Epidermal melanocyte (primary cell): Measurements from ENCODE around the gene SEMA4D.
A peak's percentile ranks its signal among the peaks of the same experiment; 100 is the strongest.

Experiments used
- DNase-seq: peaks from one replicate; pipeline ENCODE4 v3.0.0; 2011; ENCODE audit warnings: low spot score; ENCODE audit not compliant: insufficient read length

The SEMA4D gene

DNA sequence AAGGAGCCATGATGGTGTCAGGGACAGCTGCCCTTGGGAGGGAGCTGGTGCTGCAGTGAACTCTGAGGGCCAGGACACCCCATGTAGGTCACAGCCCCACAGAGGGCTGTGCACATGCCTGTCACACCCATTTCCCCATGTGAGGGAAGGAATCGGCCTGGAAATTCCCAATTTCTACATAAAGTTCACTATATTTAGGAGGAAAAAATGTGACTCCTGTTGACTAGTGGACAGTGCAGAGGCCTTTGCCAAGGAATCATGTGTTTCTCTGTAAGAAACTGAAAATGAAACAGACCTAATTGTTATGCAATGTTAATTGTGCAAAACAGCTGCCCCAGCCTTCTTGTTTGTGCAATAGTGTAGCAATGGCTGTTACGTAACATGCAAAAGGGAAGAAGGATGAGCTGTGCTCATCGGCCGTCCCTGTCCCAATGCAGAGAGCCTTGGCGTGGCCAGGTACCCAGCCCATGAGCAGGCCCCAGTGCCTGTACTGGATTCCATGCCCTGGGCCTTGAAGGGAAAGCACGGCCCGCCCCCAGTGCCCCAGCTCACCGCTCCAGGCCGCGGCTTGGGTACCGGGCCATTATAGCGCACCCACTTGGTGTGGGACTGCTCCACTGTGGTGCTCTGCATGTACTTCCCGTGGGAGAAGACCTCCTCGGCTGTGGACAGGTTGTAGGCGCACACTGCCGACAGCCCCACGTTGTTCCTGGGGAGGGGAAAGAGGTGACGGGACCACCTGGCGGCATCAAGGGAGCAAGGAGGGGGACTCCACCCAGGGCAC, 109.6 kb downstream of the SEMA4D start:
- DNase-seq, result peak; percentile 64

DNA sequence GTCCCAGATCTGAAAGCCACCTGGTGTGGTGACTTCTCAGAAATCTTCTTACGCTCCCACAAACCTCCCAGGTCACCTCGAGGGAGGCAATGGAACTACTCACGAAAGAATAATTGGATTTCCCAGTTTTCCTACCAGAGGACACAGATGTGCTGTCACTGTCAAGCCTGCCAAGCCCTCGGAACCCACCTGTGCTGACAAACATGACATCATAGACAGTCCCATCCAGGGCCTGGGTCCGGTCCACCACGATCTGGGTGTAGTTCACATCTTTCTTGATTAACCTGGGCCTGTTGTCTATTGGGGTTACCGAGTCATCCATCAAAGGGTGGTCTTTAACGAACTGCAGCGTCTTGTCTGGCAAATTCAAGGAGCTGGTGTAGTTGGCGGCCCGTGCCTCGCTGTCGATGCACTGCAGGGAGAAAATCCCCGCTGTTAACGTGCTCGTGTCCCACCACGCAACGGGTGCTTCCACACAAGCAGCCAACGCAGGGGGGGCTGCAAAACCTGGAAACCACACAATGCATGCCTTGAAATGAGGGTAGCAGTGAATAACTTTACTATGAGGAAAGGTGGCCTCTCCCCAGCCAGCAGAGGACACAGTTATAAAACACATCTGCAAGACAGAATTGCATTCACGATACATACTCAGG, 110.6 kb downstream of the SEMA4D start:
- DNase-seq, result no peak

DNA sequence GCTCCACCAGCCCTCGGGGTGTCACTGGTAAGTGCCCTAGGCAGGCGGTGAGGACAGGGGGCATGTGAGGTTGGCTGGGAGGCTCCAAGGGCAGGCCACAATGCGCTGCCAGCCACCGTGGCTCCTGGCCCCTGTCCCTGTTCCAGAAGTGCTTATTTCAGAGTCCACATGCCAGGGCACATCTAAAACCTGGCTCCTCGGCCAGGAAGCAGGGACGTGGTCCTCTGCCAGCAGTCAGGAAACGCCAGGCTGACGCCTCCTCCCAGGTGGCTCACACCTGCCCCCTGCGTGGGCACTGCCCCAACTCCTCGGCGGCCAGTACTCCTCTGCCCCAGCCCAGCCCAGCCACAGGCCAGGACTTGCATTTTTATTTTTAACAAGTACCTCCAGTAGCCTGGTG, 111.1 kb downstream of the SEMA4D start:
- DNase-seq, result no peak

DNA sequence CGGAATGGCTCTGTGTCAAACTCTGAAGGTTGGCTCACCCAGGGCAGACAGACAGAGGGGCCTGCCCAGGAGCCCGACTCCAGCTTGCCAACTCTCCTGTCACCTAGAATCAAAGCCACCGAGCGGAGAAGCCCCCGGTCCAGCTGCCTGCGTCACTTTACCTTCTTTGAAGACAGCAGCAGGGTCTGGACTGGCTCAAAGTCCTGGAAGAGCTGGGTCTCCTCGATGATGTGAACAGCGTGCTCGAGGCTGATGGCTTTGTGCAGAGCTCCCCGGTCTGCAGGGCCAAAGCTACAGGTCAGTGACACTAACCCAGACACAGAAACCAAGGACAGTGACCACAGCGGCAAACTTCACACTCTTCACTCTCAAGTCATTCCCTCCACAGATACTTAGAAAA, 111.7 kb downstream of the SEMA4D start:
- no peak for DNase-seq

DNA sequence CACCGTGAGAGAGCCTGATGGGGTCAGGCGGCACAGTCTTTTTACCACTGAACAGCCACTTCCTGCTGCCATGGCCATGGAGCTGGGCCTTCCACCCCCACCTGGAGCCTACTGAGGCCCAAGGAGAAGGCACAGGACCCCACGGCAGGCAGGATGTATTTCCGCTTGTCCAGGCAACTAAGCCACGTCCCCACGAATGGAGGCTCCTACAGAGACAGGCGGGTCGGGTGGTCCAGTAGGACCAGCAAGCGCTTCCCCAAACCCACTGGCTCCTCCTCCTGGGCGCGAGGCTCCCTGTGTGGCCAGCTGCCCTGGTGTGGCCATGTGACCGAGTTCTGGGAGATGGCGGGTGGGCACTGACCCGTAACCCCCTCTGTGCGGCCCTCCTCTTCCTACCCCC, 113.1 kb downstream of the SEMA4D start:
- DNase-seq, result no peak

DNA sequence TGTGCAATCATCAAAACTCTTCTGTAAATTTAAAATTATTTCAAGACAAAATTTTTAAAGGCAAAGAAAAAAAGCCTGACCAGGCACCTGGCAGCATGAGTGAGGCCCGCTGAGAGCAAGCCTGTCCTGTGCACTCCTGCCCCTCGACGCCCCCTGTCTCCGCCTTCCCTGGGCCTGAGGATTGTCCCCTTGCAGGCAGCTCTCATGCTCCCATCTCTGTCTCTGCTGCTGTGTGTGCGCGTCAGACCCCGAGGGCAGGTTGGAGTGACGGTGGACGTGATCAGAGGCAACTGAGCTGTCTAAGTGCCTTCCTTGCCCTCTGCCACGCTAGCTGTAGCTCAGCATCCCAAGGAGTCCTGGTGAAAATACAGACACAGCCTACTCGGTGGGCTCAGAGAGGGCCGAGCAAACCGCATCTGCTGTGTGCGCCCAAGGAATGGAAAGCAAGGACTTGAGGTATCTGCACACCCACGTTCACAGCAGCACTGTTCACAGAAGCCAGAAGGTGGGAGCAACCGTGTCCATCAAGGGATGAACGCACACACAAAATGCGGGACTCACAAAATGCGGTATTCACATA, 114.1 kb downstream of the SEMA4D start:
- no peak for DNase-seq

DNA sequence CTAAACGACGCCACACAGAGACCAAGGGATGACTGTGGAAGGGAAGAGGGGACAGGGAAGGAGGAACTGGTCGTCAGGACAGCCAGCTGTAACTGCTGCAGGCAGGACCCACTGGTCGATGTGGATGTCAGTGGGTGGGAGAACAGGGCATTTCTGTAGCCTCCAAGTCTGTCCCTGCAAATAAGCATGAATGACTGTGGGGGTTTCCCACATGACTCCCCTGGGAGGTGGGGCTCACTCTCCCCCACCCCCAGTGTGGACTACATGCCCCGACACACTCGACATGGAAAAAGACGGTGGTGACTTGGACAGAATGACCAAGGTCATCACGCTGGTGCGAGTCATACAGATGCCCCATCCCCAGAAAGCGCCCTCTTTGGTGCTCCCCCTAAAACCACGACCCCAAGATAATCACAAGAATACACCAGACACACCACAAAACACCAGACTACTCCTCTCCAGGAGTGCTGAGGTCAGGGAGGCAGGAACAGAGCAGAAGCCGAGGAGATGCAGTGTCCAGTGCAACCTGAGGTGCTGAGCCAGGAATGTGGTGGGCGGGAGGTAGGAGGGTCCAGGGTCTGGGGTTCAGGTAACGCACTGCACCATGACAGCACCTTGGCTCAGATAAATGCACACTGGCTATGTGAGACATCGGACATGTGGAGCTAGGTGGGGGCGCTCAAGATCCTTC, 114.7 kb downstream of the SEMA4D start:
- DNase-seq, result no peak

DNA sequence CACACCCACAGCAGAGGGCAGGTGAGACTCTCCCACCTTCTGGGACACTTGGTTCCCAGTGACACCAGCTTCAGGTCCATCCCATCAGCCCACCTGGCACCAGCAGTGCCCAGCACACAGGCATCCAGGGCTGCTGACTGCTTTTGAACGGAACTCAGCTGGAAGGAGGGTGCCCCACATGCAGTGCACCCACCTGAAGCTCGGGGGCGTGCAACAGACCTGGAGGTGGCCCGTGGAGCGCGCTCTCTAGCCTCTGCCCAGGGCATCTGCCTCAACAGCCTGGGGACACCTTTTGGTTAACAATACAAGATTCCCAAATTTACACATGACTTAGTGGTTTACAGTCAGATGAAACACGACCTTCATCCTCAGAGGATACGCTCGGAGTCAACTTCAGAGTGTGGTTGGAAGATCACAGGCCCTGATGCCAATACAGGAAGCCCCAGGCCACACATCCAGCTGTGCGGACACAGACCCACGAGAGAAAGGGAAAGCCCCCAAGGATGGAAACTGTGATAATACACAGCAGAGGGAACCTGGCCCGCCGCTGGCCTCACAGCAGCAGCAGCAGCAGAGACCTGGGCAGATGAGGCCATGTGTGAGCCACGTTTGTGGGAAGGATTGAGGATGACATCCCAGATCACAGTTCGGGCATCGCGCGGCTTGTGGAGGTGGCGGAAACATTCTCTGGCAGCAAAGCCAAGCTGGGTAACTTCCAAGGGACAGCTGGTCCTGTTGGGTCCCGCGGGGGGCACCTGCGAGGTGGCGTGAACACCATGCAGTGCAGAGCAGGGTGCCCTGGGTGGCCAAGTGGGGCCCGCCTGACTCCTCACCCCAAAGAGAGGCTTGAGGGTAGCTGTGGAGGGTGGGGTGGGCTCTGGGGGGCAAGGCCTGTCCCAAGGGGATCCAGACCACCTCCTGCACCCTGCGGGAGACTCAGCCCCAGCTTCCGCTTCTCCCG, 115.6 kb downstream of the SEMA4D start:
- DNase-seq, result no peak

DNA sequence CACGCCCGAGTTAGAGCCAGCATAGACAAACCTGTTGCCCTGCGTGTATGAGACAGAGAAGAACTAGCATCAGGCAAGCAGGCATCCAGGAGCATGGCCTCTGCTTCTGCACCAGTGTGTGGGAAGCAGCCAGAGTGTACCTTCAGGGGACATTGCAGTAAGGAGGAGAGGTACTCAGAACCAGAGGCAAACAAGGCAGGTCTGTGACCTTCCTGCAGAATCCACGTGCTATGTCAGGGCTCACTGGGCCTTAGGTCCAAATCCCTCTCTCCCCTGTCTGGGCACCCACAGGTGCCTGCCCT, 116.7 kb downstream of the SEMA4D start:
- DNase-seq, result no peak

DNA sequence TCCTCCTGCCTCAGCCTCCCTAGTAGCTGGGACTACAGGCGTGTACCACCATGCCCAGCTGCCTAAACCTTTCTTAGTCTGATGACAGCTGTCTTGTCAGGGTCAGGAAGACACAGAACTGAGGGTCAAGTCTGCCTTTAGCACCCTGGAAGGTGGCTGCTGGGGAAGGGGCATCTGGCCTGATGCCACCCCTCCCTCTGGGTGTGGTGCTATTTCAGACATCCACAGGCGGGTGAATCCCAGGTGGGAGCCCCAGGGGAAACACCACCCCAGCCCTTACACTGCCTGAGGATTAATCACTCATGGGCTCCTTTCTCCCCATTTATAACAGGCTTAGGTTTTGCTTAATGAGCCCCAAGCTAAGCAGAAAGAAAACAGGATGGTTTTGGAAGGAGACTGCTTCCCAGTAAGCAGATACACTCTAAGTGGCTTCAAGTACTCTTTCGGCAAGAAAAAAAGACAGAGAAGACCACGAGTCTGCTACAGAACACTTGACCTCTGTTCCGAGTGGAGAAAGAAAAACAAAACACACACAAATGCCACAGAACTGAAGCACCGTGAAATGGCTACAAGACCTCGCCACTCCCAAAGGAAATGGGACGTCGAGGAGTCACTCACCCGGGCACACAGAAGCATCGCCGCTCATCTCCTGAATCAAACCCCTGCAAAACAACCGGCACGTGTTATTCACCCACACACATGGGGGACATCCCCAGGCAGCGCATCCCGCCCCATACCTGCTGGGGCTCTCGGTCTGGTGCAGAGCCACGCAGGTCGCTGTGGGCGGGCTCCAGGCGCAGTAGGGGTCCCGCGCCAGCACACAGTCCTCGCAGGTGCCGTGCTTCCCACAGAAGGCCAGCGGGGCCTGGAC, 117.2 kb downstream of the SEMA4D start:
- DNase-seq, result no peak

DNA sequence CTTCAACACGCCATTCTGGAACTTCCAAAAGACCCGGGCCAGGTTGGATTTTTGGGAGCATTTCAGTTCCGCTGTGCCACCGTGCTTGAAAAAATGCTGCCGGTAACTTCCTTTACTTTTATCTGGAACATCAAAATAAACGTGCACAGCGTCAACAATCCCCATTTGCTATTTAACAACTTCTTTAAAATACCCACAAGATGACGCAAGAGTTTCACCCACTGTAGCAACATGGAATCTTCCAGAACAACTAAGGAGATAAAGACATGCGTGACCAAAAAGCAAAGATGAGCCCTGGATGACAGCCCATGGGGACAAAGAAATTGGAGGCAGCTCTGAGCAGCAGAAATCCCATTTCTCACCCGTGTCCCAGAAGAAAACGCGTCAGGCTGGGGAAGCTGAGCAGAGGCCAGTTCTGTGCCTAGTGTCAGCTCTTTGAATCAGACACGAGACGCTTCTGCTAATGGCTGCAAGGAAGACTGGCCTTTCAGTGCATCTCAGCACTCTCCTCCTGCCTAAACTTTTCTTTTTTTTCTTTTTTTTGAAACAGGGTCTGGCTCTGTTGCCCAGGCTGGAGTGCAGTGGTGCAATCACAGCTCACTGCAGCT, 118.3 kb downstream of the SEMA4D start:
- DNase-seq, result no peak

DNA sequence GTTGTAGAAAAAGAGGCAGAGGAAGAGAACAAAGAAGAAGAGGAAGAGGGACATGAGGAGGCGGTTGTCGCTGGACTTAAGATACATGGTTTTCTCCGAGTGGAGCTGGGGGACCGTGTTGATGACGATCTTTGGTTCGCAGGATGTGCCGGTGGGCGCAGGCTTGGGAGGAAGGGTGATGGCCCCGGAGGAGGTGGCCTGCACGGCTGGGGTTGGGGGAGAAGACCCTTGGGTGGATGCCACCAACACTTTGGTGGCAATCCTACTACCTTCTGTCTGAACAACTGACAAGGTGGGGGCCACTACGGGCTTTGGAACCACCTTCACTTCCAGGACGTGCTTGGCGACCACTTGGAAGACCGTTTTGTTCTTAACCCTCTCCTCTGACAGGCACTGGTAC, 118.9 kb downstream of the SEMA4D start:
- DNase-seq, result no peak

DNA sequence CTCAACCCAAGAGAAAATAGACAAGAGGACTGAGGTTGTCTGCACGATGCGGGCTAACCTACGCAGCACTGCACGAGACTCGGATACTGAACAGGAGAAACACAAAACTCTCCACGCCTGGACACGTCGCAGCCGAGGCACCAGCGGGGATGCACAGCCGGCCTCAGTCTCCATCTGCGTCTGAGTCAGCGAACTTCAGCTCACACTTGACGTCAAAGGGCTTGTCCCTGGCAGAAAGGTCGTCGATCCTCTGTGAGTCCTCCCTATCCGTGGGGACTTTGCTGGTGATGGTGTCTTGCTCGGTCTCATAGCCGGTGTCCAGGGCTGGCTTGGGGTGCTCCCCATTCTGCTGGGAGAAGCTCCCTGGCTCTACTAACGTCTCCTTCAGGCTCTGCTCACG, 119.4 kb downstream of the SEMA4D start:
- DNase-seq, result no peak

DNA sequence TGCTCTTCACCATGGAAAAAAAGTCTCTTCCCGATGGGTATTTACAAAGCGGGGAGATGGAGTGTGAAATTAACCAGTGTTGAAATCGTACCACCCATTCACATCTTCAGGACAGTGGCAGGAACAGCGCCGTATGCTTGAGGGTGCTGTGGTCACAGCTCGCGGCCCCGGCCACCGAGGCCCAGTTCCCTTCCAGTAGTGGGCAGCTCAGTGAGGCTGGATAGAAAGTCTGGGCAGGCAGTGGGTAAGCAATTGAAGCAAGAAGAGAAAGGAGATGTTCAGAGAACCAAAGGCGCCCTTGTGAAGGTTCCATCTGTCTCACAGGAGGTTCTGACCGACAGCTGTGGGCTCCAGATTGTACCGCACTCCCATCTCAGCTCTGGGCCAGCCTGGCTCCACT, 120.5 kb downstream of the SEMA4D start:
- DNase-seq, result no peak

DNA sequence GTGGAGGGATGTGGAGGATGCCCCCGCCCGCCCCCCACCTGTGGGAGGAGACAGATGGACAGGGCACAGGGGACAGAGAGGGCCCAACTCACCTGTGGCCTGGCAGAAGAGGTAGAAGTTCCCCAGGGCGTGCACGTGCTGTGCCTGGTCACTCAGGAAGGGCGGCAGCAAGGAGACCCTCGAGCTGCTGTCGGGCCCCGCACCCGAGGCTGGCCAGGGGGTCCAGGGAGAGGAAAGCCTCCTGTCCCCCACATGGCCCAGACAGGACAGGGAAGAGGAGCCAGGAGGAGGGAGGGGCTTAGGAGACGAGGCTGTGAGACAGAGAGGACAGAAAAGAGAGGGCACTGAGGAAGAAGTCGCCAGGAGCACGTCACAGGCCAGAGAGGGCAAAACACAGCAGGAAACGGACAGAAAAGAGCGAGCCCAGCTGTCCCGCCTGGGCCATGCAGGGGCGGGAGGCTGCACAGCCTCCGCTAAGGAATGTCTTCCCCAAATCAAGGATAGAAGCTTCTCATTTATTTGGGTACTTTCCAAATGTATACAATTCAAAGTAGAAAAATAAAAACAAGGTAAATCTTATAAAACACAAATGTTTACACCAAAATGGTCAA, 121.1 kb downstream of the SEMA4D start:
- DNase-seq, result no peak

DNA sequence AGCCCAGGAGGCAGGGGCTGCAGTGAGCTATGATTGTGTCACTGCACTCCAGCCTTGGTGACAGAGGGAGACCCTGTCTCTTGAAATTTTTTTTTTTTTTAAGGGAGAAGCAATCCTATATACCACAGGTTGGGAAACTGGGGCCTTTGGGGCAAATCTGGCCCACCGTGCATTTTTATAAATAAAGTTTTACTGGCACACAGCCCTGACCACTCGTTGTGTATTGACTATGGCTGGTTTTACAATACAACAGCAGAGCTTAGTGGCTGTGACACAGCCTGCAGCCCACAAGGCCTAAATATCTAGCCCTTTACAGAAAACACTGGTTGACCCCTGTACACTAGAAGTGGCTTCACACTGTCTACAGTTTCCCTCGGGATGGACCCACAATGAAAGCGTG, 121.6 kb downstream of the SEMA4D start:
- DNase-seq, result no peak

DNA sequence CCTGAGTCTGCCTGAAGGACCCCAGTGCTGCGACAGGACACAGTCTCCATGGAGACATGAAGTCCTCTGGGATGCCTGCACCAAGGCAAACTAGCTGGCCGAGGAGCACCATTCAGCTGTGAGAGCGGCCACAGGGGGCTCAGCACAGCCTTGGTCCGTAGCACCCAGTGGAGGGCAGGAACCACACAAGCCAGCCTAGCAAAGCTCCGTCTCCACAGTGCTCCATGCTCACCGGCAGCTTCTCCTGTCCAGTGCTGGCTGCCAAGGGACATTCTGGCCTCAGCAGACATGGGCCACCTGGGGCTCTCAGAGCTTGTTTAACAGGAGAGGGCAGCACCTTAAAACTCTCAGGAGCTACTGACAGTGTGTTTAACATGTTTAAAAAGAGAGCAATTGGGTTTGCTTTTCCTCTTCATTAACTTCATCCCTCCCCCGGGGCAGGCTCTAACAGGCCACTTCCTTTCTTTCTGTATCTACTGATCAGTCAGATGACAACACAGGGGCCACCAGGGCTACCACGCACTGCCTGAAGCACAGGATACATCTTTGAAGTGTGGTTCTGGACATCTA, 122.6 kb downstream of the SEMA4D start:
- DNase-seq, result peak; percentile 38

DNA sequence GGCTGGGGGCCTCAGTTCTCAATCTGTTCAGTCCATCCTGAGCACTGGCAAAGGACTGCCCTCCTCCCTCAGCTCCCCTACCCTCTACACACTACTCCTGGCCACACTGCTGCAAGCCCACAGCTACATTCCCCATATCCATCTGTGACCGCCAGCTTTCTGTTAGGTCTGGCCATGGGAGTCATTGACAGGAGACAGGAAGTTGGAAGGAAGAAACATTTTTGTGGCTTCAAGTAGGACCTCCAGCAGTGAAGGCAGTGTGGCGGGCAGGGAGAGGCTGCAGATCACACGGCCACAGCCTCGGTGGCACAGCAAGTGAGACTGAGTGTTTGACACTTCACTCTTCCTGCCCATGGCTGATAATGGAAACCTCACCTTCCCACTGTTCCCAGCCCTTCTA, 123.7 kb downstream of the SEMA4D start:
- no peak for DNase-seq

DNA sequence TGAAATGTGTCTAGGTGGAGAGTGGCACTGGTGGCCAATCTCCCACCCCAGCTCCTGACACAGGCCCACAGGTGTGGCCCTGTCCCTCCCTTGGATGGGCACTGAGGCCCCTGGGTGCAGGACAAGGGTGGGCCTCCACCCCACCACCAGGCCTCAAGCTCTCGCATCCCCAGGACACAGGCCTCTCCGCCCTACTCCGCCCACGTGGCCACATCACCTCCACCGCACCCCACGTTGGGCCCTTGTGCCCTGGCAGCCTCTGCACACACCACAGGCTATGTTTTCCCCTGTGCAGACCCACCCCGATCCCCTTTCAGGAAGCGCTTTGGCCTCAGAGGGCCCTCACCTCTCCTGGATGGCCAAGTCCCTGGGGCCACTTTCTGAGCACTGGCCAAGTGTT, 124.9 kb downstream of the SEMA4D start:
- no peak for DNase-seq
